Measurements from ENCODE around the gene PSMC4.

PSMC4 gene

DNA sequence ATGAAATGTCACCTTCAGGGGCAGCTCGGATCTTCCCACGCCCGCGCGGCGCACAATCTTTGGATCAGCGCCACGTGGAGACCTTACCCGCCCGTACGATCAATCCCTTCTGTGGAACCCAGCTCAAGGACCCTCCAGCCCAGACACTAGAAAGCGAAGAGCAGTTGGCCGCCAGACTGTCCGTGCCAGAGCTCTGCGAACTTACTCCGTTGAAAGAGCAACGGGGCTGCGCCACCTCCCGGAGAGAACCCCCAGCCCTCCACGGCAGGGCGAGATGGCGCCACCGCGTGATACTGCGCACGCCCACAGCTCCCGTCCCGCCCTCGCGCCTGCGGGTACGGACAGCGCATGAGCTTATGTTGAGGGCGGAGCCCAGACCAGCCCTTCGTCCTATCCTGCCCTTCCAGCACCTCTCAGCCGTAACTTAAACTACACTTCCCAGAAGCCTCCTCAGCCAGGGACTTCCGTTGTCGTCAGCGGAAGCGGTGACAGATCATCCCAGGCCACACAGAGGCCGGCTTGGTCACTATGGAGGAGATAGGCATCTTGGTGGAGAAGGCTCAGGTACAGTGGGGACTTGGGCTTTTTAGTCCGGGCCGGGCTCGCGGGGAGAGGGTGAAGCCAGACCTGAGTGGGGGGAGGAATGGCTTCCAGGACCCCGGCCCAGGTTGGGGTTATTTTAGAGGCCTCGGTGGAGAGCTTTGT lies at the start of gene PSMC4:
TSS of gene PSMC4 (plus strand) at position 491 of the 705 bp plus-strand sequence. CDS start at position 529, 38 bp downstream.
- DNase-seq (ENCODE audit: low spot score) = peak; percentile 98

DNA sequence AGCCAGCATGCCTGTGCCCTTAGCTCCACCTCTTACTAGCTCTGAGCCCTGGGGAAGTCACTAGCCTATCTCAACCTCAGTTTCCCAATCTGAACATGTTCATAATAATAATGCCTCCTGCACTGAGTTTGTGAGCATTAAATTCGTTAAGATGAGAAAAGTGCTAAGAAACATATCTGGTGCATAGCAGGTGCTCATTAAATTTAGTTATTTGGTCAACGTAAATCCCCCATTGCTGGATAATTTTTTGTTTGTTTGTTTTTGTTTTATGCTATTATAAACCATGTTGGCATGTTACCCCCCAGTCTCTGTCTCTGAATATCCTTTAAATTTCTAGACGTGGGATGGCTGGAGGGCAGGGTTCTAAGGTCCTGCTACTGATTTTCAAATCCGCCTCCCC lies 47.1 kb upstream of the PSMC4 start:
- DNase-seq (ENCODE audit: low spot score) = no peak

GRCh38 chr19:39924389-39924788 lies 46.6 kb upstream of the PSMC4 start:
- DNase-seq (ENCODE audit: low spot score) = no peak

DNA sequence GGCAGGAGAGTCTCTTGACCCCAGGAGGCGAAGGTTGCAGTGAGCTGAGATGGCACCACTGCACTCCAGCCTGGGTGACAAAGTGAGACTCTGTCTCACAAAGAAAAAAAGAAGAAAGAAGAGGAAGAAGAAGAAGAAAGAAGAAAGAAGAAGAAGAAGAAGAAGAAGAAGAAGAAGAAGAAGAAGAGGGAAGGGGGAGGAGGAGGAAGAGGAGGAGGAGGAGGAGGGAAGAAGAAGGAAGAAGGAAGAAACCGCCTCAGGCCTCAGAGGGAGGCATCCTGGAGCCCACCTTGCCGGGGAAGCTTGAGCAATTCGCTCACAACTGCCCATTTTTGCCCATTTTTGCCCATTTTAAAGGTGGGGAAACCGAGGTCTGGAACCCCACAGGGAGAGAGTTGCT lies 46.0 kb upstream of the PSMC4 start:
- DNase-seq (ENCODE audit: low spot score) = no peak

- DNase-seq (ENCODE audit: low spot score) = no peak
These were observed 44.7 kb upstream of the PSMC4 start for GRCh38 chr19:39926170-39926760.

- DNase-seq (ENCODE audit: low spot score) = no peak
These were observed 43.9 kb upstream of the PSMC4 start for GRCh38 chr19:39927076-39927475.

- DNase-seq (ENCODE audit: low spot score) = no peak
These were observed 43.2 kb upstream of the PSMC4 start for GRCh38 chr19:39927524-39928356.

DNA sequence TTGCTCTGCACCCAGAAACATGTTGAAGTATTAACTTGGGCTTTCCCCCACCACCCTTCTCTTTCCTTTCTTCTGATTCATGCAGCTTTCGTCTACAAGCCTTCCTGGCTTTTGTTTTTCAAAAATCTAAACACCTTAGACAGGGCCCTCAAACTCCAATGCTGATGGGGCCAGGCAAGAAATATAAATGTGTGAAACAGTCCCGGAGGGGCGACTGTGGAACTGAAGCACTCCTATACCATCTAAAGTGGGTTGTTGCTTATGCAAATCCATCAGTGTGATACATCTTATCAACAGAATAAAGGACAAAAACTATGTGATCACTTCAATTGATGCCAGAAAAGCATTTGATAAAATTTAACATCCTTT lies 42.6 kb upstream of the PSMC4 start:
- no peak for DNase-seq (ENCODE audit: low spot score)

- DNase-seq (ENCODE audit: low spot score) = no peak
These were observed 41.2 kb upstream of the PSMC4 start for GRCh38 chr19:39929750-39930149.

GRCh38 chr19:39934584-39935363 lies 36.2 kb upstream of the PSMC4 start, which contains the start of gene FCGBP:
FCGBP (minus strand) TSS chr19:39934634.
- no peak for DNase-seq (ENCODE audit: low spot score)

DNA sequence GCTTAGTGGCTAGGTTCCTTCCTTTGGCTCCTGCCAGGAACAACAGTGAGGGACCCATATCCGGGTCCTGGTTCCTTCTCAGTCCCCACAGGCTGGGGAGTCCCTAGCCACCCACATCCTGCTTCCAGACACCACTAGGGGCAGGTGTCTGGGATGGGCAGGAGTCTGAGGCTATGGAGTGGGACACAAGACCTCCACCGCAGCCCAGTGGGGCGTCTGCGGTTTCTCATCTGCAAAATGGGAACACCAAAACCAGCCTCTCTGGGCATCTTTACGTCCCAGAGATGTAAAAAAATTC lies 35.7 kb upstream of the PSMC4 start:
- no peak for DNase-seq (ENCODE audit: low spot score)

- DNase-seq (ENCODE audit: low spot score) = no peak
These were observed 34.9 kb upstream of the PSMC4 start for GRCh38 chr19:39936020-39936419.

DNA sequence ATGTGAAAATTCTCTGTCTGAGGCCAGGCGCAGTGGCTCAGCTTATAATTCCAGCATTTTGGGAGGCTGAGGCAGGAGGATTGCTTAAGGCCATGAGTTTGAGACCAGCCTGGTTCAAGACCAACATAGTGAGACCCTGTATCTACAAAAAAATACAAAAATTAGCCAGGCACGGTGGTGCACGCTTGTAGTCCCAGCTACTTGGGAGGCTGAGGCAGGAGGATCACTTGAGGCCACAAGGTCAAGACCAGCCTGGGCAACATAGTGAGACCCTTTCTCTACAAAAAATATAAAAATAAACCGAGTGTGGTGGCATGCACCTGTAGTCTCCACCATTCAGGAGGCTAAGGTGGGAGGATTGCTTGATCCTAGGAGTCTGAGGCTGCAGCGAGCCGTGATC lies 34.3 kb upstream of the PSMC4 start:
- no peak for DNase-seq (ENCODE audit: low spot score)

GRCh38 chr19:39937094-39937720 lies 33.8 kb upstream of the PSMC4 start:
- DNase-seq (ENCODE audit: low spot score) = no peak

DNA sequence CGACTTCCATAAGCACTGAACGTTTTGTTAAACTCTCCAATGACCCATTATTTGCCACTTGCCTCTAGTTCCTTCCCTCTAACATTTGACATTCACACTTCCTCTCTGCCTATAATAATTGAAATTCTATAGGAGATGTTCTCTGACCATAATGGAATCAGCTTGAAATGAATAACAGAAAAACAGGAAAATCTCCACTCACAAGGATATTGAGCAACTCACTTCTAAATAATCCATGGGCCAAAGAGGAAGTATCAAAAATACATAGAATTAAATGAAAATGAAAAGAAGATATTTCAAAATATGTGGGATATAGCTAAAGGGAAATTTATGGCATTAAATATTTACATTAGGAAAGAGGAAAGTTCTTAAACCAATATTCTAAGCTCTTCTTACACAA lies 33.2 kb upstream of the PSMC4 start:
- DNase-seq (ENCODE audit: low spot score) = no peak

DNA sequence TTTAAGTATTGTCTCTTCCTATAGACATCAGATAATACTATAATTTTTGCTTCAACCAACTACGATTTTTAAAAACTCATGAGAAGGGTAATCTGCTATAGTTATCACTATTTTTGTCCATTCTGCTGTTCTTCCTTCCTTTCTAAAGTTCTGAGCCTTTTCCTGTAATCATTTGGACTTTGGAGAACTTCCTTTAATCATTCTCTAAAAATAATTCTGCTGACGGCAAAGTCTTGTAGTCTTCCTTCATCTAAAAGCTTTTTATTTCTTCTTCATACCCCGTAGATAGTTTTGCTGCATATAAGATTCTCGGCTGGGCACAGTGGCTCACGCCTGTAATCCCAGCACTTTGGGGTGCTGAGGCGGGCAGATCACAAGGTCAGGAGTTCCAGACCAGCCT lies 31.4 kb upstream of the PSMC4 start:
- DNase-seq (ENCODE audit: low spot score) = no peak

GRCh38 chr19:39940221-39940833 lies 30.6 kb upstream of the PSMC4 start:
- DNase-seq (ENCODE audit: low spot score) = no peak

DNA sequence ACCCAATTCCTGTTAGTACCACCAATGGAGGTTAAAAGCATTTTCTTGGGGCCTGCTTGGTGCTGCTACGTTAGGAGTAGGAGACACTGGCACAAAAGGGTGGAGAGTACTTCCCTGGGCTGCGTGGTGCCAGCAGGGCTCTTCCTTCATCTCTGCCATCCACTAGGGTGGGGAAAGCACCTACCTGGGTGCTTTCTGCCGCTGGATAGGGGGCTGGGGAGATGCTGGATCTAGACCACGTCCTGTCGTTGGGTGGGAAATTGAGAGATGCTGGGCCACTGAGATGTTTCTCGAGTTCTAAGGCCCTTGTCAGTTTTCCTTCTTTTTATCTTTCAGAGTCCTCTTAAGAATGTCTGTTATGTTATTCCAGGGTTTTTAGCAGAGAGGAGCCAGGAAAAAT lies 29.8 kb upstream of the PSMC4 start:
- no peak for DNase-seq (ENCODE audit: low spot score)

DNA sequence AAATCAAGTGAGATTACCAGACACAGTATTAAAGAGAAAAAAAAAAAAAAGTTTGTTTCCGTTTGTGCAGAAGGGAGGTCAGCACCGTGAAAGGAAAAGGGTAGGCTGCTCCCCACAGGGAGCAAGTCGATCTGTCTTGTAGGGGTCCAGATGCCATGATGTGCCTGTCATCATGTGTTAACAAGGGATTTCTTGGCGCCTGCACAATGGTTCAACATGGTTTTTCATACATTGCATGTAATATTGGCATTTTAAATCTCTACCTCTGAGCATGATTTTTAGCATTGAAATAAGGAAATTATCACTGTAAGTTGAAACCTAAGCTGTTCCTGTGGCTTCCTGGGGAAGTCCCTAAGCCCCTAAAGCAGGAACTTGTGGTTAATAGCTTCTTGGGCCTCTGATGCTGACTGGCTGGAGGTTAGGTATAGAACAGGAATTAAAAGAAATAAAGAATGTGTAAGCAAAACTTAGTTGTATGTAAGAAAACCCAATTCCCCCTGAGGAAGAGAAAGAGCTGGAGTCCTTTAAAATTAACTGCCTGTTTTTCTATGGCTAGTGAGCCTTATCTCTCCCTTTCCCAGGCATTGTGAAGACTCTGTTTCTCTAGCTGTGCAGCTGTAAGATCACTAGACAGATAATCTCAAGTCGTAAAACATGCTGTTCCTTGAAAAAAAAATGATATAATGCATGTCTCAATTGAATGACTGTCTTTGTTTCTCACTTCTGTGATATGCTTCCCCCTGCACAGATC lies 29.2 kb upstream of the PSMC4 start:
- DNase-seq (ENCODE audit: low spot score) = no peak

DNA sequence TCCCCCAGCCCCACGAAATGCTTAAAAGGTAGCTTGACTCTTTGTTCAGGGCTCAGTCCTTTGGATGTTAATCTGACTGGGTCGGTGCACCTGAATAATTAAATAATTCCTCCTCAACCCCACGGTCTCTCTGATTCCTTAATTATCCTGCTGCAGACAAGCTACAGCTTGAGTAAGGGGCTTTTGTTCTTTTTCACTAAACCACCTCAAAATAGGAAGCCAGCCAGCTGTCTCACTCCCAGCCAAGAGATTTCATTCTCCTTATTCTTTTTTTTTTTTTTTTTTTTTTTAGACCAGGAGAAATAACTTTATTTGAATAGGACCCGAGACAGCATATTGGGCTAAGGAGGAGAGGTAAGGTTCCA lies 28.6 kb upstream of the PSMC4 start:
- no peak for DNase-seq (ENCODE audit: low spot score)

- DNase-seq (ENCODE audit: low spot score) = no peak
These were observed 27.4 kb upstream of the PSMC4 start for GRCh38 chr19:39943586-39943985.

All from hematopoietic multipotent progenitor cell treated with erythropoietin and hydrocortisone succinate and interleukin-3 and kit ligand, for 17 days (in vitro differentiated cells).